T-cell (primary cell): ENCODE data around the gene TVP23A. TPM values are rescaled to one million over a fixed set of nuclear protein-coding genes. Genes with fewer than 3 reads are reported as not detected.

Experiments
- ATAC-seq, 4 experiments: fragments of 200-7000 bp in 3 of 4; fragments of 150-1000 bp in 1 of 4; cut with Tn5 transposase; replicated peaks in 1 of 4; 1 replicate in 3 of 4; 2 replicates in 1 of 4; pipeline ENCODE4 v1.10.0; 2021; ENCODE audit warnings: moderate library complexity in 3 of 4, mild to moderate bottlenecking in 2 of 4, moderate number of reproducible peaks in 1 of 4
- CTCF ChIA-PET, 2 donors: fragments of 300-600 bp; sonication (Branson Sonifier 250); formaldehyde crosslinking; loops; one replicate each; lab custom pipeline; 2022; ENCODE audit warnings: antibody characterized with exemption in 2 of 2; lab: Charles Lee
- POLR2A ChIA-PET, 2 donors: fragments of 300-600 bp; sonication (Branson Sonifier 250); formaldehyde crosslinking; loops; one replicate each; lab custom pipeline; 2022; ENCODE audit warnings: antibody characterized with exemption in 2 of 2; lab: Charles Lee
- DNase-seq, 35 experiments: peaks; one replicate each; pipeline versions ENCODE4 v3.0.0 to v3.0.0-alpha.2; 2013 to 2023
- H3K27ac ChIP-seq: one replicate; pipeline ENCODE4 v1.5.1; 2013; ENCODE audit warnings: low read length
- H3K27me3 ChIP-seq, 2 experiments: replicated peaks in 1 of 2; 1 replicate in 1 of 2; 2 replicates in 1 of 2; pipeline versions ENCODE4 v1.6.1 to v1.7.0; 2013; ENCODE audit warnings: low read length in 1 of 2, mixed read lengths in 1 of 2; ENCODE audit not compliant: control insufficient read depth in 2 of 2, insufficient read depth in 2 of 2; ENCODE audit errors: extremely low read depth in 1 of 2
- H3K36me3 ChIP-seq, 2 donors: 1 replicate in 1 of 2; 2 replicates in 1 of 2; pipeline versions ENCODE4 v1.6.1 to v1.7.0; 2013; ENCODE audit warnings: low read length in 1 of 2; ENCODE audit not compliant: control insufficient read depth in 2 of 2, insufficient read depth in 1 of 2; ENCODE audit errors: extremely low read depth in 1 of 2
- H3K4me1 ChIP-seq, 2 experiments: 1 replicate in 1 of 2; 2 replicates in 1 of 2; pipeline versions ENCODE4 v1.6.1 to v1.7.0; 2013; ENCODE audit warnings: low read length in 2 of 2, mixed read lengths in 1 of 2; ENCODE audit not compliant: insufficient read depth in 2 of 2, control insufficient read depth in 1 of 2; ENCODE audit errors: extremely low read depth in 1 of 2
- H3K4me3 ChIP-seq, 2 donors: 1 replicate in 1 of 2; 2 replicates in 1 of 2; pipeline versions ENCODE4 v1.5.1 to v1.7.0; 2013; ENCODE audit warnings: mild to moderate bottlenecking in 2 of 2, low read length in 1 of 2, moderate library complexity in 1 of 2; ENCODE audit not compliant: control insufficient read depth in 1 of 2; ENCODE audit errors: extremely low read depth in 1 of 2
- H3K9me3 ChIP-seq: 2 replicates; pipeline ENCODE4 v1.7.0; 2013
- H3K27ac Mint-ChIP-seq, 2 donors: one replicate each; pipeline ENCODE4 v1.8.0; 2020 to 2021; ENCODE audit warnings: mild to moderate bottlenecking in 2 of 2, mixed read lengths in 2 of 2
- H3K27me3 Mint-ChIP-seq, 2 donors: one replicate each; pipeline ENCODE4 v1.8.0; 2021 to 2022; ENCODE audit warnings: mixed read lengths in 2 of 2
- H3K36me3 Mint-ChIP-seq: one replicate; pipeline ENCODE4 v1.8.0; 2021; ENCODE audit warnings: mixed read lengths
- H3K4me1 Mint-ChIP-seq, 3 donors: one replicate each; pipeline ENCODE4 v1.8.0; 2020 to 2022; ENCODE audit warnings: mixed read lengths in 3 of 3, mild to moderate bottlenecking in 1 of 3
- H3K4me3 Mint-ChIP-seq, 3 donors: one replicate each; pipeline ENCODE4 v1.8.0; 2020 to 2022; ENCODE audit warnings: mild to moderate bottlenecking in 3 of 3, mixed read lengths in 3 of 3, moderate library complexity in 3 of 3
- H3K9me3 Mint-ChIP-seq, 3 donors: one replicate each; pipeline ENCODE4 v1.8.0; 2020 to 2022; ENCODE audit warnings: mixed read lengths in 3 of 3
- WGBS: methylation state at CpG from one replicate; pipeline ENCODE4 v1.1.5; 2013; ENCODE audit warnings: missing lambda C conversion rate; ENCODE audit not compliant: insufficient coverage; 5-methylcytosine and 5-hydroxymethylcytosine counted together
- total RNA-seq, 35 experiments: library from RNA in 6 of 35; stranded (reverse) in 6 of 35; fragments of 120-200 nt in 1 of 35; gene quantifications; one replicate each; pipeline versions ENCODE4 v1.2.1 to v1.2.4 and lab custom pipeline; 2013 to 2026

Gene TVP23A
- total RNA-seq, 5 donors from 2014 or later (not counting 1 experiment from before 2014, with no cell fraction given) = 0.13 to 0.50 TPM; not detected in 3

- Mint-ChIP-seq H3K27me3 (no peaks in the 10 kb centered on the region), H3K9me3 (no peaks in the 10 kb centered on the region), H3K27ac (no peak overlapping the region), H3K4me1 (no peaks in the 10 kb centered on the region), H3K4me3 (no peak overlapping the region), H3K36me3 (no peaks in the 10 kb centered on the region)
- 90% methylated on average over 10 of the region's 13 CpGs for WGBS
- H3K27ac ChIP-seq = no peak overlapping the region
- POLR2A ChIA-PET = no interaction called here
- peaks cover 0 to 3% of the 10 kb centered on the region in 2 experiments for H3K27me3 ChIP-seq
- no peaks in the 10 kb centered on the region for H3K4me1 ChIP-seq
- H3K9me3 ChIP-seq = no peaks in the 10 kb centered on the region
- DNase-seq = no peak
- no peak overlapping the region for H3K4me3 ChIP-seq
- CTCF ChIA-PET = interaction anchor here in 1 of 2 donors (0.6 kb wide), 2 partner anchors 26 to 92 kb away, joined by 3 to 4 read pairs; no protein-coding TSS in a partner anchor
- no peaks in the 10 kb centered on the region for H3K36me3 ChIP-seq
- ATAC-seq = no peak
Observed at GRCh38 chr16:10824111-10824893, 5.7 kb upstream of the TVP23A start.

DNA sequence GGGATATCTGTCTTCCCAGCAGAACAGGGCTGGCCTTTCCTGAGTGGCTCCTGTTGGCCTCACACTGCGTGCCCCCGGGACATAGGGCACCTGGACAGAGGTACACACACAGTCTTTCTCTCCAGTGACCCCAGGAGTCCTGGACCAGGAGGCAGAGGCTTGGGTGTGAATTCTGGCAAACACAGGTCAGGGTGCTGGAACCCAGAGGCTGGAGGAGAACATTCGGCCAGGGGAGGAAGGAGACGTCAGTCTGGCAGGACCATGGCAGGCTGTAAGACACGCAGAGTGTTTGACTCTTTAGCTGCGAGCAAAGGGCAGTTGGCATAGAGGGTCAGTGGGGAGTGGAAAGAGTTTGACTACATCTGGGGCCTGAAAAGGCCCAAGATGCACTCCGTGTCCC lies 4.1 kb upstream of the TVP23A start:
- POLR2A ChIA-PET = no interaction called here
- Histone ChIP-seq H3K36me3 (no peaks in the 10 kb centered on the region), H3K4me3 (no peak overlapping the region), H3K27ac (no peak overlapping the region), H3K9me3 (no peaks in the 10 kb centered on the region), H3K27me3 (peaks cover 0 to 4% of the 10 kb centered on the region in 2 experiments), H3K4me1 (no peaks in the 10 kb centered on the region)
- peaks cover 2 to 3% of the 10 kb centered on the region in 2 donors for H3K27me3 Mint-ChIP-seq
- H3K9me3 Mint-ChIP-seq = no peaks in the 10 kb centered on the region
- CTCF ChIA-PET = no interaction called here
- no peaks in the 10 kb centered on the region for H3K4me1 Mint-ChIP-seq
- H3K27ac Mint-ChIP-seq = no peak overlapping the region
- no peak for DNase-seq
- H3K36me3 Mint-ChIP-seq = no peaks in the 10 kb centered on the region
- ATAC-seq = no peak
- 95% methylated on average over 6 of the region's 7 CpGs for WGBS
- no peak overlapping the region for H3K4me3 Mint-ChIP-seq

- Mint-ChIP-seq H3K9me3 (no peaks in the 10 kb centered on the region), H3K27me3 (peaks cover 5% of the 10 kb centered on the region in 2 donors), H3K27ac (no peak overlapping the region), H3K4me3 (no peak overlapping the region), H3K36me3 (no peaks in the 10 kb centered on the region), H3K4me1 (no peaks in the 10 kb centered on the region)
- Histone ChIP-seq H3K9me3 (no peaks in the 10 kb centered on the region), H3K4me1 (no peaks in the 10 kb centered on the region), H3K4me3 (no peak overlapping the region), H3K36me3 (no peaks in the 10 kb centered on the region), H3K27ac (no peak overlapping the region), H3K27me3 (peaks cover 0 to 8% of the 10 kb centered on the region in 2 experiments)
- CTCF ChIA-PET = interaction anchor here in 1 of 2 donors (0.5 kb wide), 1 partner anchor 91 kb away, joined by 3 read pairs; no protein-coding TSS in a partner anchor
- ATAC-seq (no peak), DNase-seq (no peak)
- no CpG with 5 or more reads among the region's 1 CpG for WGBS
- POLR2A ChIA-PET = no interaction called here
Observed at GRCh38 chr16:10820546-10820945, 2.0 kb upstream of the TVP23A start.

DNA sequence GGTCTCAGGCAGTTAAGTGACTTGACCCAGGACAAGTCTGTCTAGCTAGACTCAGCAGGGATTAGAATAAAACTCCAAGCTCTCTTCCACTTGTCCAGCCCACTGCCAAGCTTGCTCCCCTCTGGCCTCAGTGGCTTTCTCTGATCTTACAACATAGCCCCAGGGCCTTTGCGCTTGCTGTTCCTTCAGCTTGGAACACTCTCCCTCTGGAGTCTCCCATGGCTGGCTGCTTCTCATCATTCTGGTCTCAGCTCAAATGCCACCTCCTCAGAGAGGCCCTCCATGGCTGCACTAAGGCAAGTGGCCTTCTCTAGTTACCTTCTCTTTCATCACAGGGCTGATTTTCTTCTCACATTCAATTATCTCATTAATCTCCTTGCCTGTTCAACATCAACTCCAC lies 1.1 kb downstream of the TVP23A start:
- H3K27ac Mint-ChIP-seq = no peak overlapping the region
- Histone ChIP-seq H3K27me3 (peaks cover 0 to 6% of the 10 kb centered on the region in 2 experiments), H3K4me3 (no peak overlapping the region), H3K9me3 (no peaks in the 10 kb centered on the region), H3K36me3 (no peaks in the 10 kb centered on the region), H3K27ac (no peak overlapping the region), H3K4me1 (no peaks in the 10 kb centered on the region)
- POLR2A ChIA-PET = no interaction called here
- 89% methylated on average over 1 of the region's 1 CpG for WGBS
- peaks cover 5 to 16% of the 10 kb centered on the region in 2 donors for H3K27me3 Mint-ChIP-seq
- H3K4me1 Mint-ChIP-seq = no peaks in the 10 kb centered on the region
- CTCF ChIA-PET = no interaction called here
- ATAC-seq (no peak), DNase-seq (no peak)
- H3K4me3 Mint-ChIP-seq = no peak overlapping the region
- H3K36me3 Mint-ChIP-seq = no peaks in the 10 kb centered on the region
- H3K9me3 Mint-ChIP-seq = no peaks in the 10 kb centered on the region

GRCh38 chr16:10813099-10813455 lies 5.5 kb downstream of the TVP23A start:
- no peaks in the 10 kb centered on the region for H3K4me1 Mint-ChIP-seq
- POLR2A ChIA-PET = no interaction called here

GRCh38 chr16:10812312-10813098 lies 6.1 kb downstream of the TVP23A start:
- ChIA-PET CTCF (interaction anchor here in 1 of 2 donors (0.6 kb wide), 1 partner anchor 1803 kb away, joined by 3 read pairs; no protein-coding TSS in a partner anchor), POLR2A (no interaction called here)
- WGBS = 0% methylated on average over 1 of the region's 6 CpGs
- no peaks in the 10 kb centered on the region for H3K9me3 Mint-ChIP-seq
- H3K27ac Mint-ChIP-seq = no peak overlapping the region
- no peaks in the 10 kb centered on the region for H3K4me1 Mint-ChIP-seq
- Histone ChIP-seq H3K9me3 (no peaks in the 10 kb centered on the region), H3K4me1 (no peaks in the 10 kb centered on the region), H3K27ac (no peak overlapping the region), H3K36me3 (no peaks in the 10 kb centered on the region), H3K27me3 (peaks cover 0 to 4% of the 10 kb centered on the region in 2 experiments), H3K4me3 (no peak overlapping the region)
- H3K27me3 Mint-ChIP-seq = peaks cover under 1 to 13% of the 10 kb centered on the region in 2 donors
- no peak for ATAC-seq
- DNase-seq = no peak
- no peaks in the 10 kb centered on the region for H3K36me3 Mint-ChIP-seq
- H3K4me3 Mint-ChIP-seq = no peak overlapping the region

More at GRCh38 chr16:10813099-10813455, 5.5 kb downstream of the TVP23A start:
- no peak overlapping the region for H3K4me3 ChIP-seq
- H3K27me3 ChIP-seq = peaks cover 0 to 7% of the 10 kb centered on the region in 2 experiments
- no peaks in the 10 kb centered on the region for H3K4me1 ChIP-seq
- H3K27ac ChIP-seq = no peak overlapping the region
- H3K9me3 Mint-ChIP-seq = no peaks in the 10 kb centered on the region
- ATAC-seq = no peak
- H3K27ac Mint-ChIP-seq = no peak overlapping the region
- H3K27me3 Mint-ChIP-seq = peaks cover 5 to 16% of the 10 kb centered on the region in 2 donors
- no peak for DNase-seq
- no peak overlapping the region for H3K4me3 Mint-ChIP-seq
- WGBS = no CpG with 5 or more reads among the region's 4 CpGs
- CTCF ChIA-PET = interaction anchor here in 1 of 2 donors (0.6 kb wide), 1 partner anchor 1804 kb away, joined by 3 read pairs; no protein-coding TSS in a partner anchor
- H3K36me3 ChIP-seq = no peaks in the 10 kb centered on the region
- H3K36me3 Mint-ChIP-seq = no peaks in the 10 kb centered on the region
- H3K9me3 ChIP-seq = no peaks in the 10 kb centered on the region
